CD14-positive monocyte (primary cell): ENCODE data around the gene MXRA8. TPM values are rescaled to one million over a fixed set of nuclear protein-coding genes. Genes with fewer than 3 reads are reported as not detected.

Experiments used
- DNase-seq, 3 donors: peaks; one replicate each; pipeline ENCODE4 v3.0.0-alpha.2; 2011 to 2022
- H2AFZ ChIP-seq: 2 replicates; pipeline ENCODE4 v1.6.0; 2012; ENCODE audit warnings: mild to moderate bottlenecking, low read depth, low read length, inconsistent platforms; ENCODE audit not compliant: insufficient read depth, poor library complexity, severe bottlenecking
- H3K27ac ChIP-seq, 2 donors: 1 replicate in 1 of 2; 2 replicates in 1 of 2; pipeline ENCODE4 v1.5.1; 2012 to 2013; ENCODE audit warnings: low read length in 2 of 2, control low read depth in 1 of 2, inconsistent platforms in 1 of 2, low read depth in 1 of 2, mild to moderate bottlenecking in 1 of 2
- H3K27me3 ChIP-seq, 2 donors: one replicate each; pipeline versions ENCODE4 v1.6.0 to v1.6.1; 2011 to 2013; ENCODE audit warnings: low read length in 2 of 2; ENCODE audit not compliant: control insufficient read depth in 2 of 2, insufficient read depth in 2 of 2
- H3K36me3 ChIP-seq, 2 donors: replicated peaks in 1 of 2; 1 replicate in 1 of 2; 2 replicates in 1 of 2; pipeline versions ENCODE4 v1.5.1 to v1.6.1; 2012 to 2013; ENCODE audit warnings: low read length in 2 of 2, control low read depth in 1 of 2, inconsistent platforms in 1 of 2, mild to moderate bottlenecking in 1 of 2; ENCODE audit not compliant: insufficient read depth in 2 of 2, control insufficient read depth in 1 of 2
- H3K4me1 ChIP-seq, 2 donors: 1 replicate in 1 of 2; 2 replicates in 1 of 2; pipeline versions ENCODE4 v1.5.1 to v1.6.1; 2012 to 2013; ENCODE audit warnings: low read length in 2 of 2, control low read depth in 1 of 2, inconsistent platforms in 1 of 2, mild to moderate bottlenecking in 1 of 2, moderate library complexity in 1 of 2; ENCODE audit not compliant: insufficient read depth in 2 of 2, control insufficient read depth in 1 of 2
- H3K4me2 ChIP-seq: replicated peaks from 2 replicates; pipeline ENCODE3; 2012; ENCODE audit warnings: low read length, moderate library complexity, mild to moderate bottlenecking; ENCODE audit not compliant: poor library complexity, severe bottlenecking; ENCODE audit errors: extremely low read depth
- H3K4me3 ChIP-seq, 3 experiments: fragments of 200-600 bp in 1 of 3; sonication (generic) in 1 of 3; replicated peaks in 1 of 3; 1 replicate in 2 of 3; 2 replicates in 1 of 3; pipeline ENCODE4 v1.5.1; 2011 to 2013; ENCODE audit warnings: low read length in 3 of 3, mild to moderate bottlenecking in 3 of 3, control low read depth in 2 of 3, low read depth in 2 of 3, inconsistent platforms in 1 of 3, moderate library complexity in 1 of 3
- H3K79me2 ChIP-seq: 2 replicates; pipeline ENCODE4 v1.6.0; 2012; ENCODE audit warnings: mild to moderate bottlenecking, control low read depth, inconsistent platforms, low read length, moderate library complexity; ENCODE audit not compliant: insufficient read depth
- H3K9ac ChIP-seq: 2 replicates; pipeline ENCODE4 v1.6.0; 2017; ENCODE audit warnings: low read length, mild to moderate bottlenecking; ENCODE audit not compliant: insufficient read depth, poor library complexity, severe bottlenecking
- H3K9me3 ChIP-seq, 2 donors: replicated peaks in 1 of 2; 1 replicate in 1 of 2; 2 replicates in 1 of 2; pipeline versions ENCODE4 v1.5.1 to v1.6.1; 2012 to 2013; ENCODE audit warnings: low read length in 2 of 2, control low read depth in 1 of 2; ENCODE audit not compliant: control insufficient read depth in 1 of 2, insufficient read depth in 1 of 2
- H4K20me1 ChIP-seq: 2 replicates; pipeline ENCODE4 v1.6.0; 2012; ENCODE audit warnings: mild to moderate bottlenecking, low read length, control low read depth, moderate library complexity; ENCODE audit not compliant: insufficient read depth
- H3K27ac Mint-ChIP-seq, 7 donors: one replicate each; pipeline ENCODE4 v1.8.0; 2020; ENCODE audit warnings: mild to moderate bottlenecking in 7 of 7, mixed read lengths in 7 of 7, moderate library complexity in 6 of 7, inconsistent platforms in 2 of 7
- H3K27me3 Mint-ChIP-seq, 3 donors: one replicate each; pipeline ENCODE4 v1.8.0; 2021 to 2022; ENCODE audit warnings: low read depth in 3 of 3, mild to moderate bottlenecking in 3 of 3, mixed read lengths in 3 of 3, moderate library complexity in 3 of 3, inconsistent platforms in 1 of 3
- H3K36me3 Mint-ChIP-seq, 2 donors: one replicate each; pipeline ENCODE4 v1.8.0; 2020; ENCODE audit warnings: mixed read lengths in 2 of 2, inconsistent platforms in 1 of 2, mild to moderate bottlenecking in 1 of 2
- H3K4me1 Mint-ChIP-seq: one replicate; pipeline ENCODE4 v1.8.0; 2020; ENCODE audit warnings: mild to moderate bottlenecking, mixed read lengths
- H3K4me3 Mint-ChIP-seq, 2 donors: one replicate each; pipeline ENCODE4 v1.8.0; 2020; ENCODE audit warnings: mild to moderate bottlenecking in 2 of 2, mixed read lengths in 2 of 2, moderate library complexity in 1 of 2
- H3K9me3 Mint-ChIP-seq, 7 donors: one replicate each; pipeline ENCODE4 v1.8.0; 2020 to 2022; ENCODE audit warnings: mixed read lengths in 7 of 7, mild to moderate bottlenecking in 6 of 7, moderate library complexity in 6 of 7, inconsistent platforms in 2 of 7
- WGBS: methylation state at CpG from one replicate; pipeline ENCODE4 v1.1.5; 2013; ENCODE audit warnings: missing lambda C conversion rate; ENCODE audit not compliant: insufficient coverage; 5-methylcytosine and 5-hydroxymethylcytosine counted together
- intact Hi-C, 2 donors: fragments of 100-400 bp; cut with micrococcal nuclease; formaldehyde crosslinking; loops; one replicate each; pipeline versions ENCODE4 v1.15.0 to v1.15.1; 2023
- polyA plus RNA-seq, 3 donors: library from polyadenylated mRNA; depleted of rRNA in 1 of 3; unstranded in 2 of 3; stranded (reverse) in 1 of 3; fragments of 300-500 nt in 2 of 3; fragments of >200 nt in 1 of 3; fragmentation: Illumina TruSeq in 2 of 3; gene quantifications; 1 replicate in 2 of 3; 2 replicates in 1 of 3; pipeline ENCODE4 v1.2.3, GENCODE V29; 2012 to 2021
- TF ChIP-seq, protein P1 (sequence below): fragments of 200-600 bp; IDR thresholded peaks from one replicate; pipeline ENCODE4 v1.8.0; 2022; ENCODE audit warnings: antibody characterized with exemption, mild to moderate bottlenecking

The MXRA8 gene
- polyA plus RNA-seq, 3 donors: not detected

DNA sequence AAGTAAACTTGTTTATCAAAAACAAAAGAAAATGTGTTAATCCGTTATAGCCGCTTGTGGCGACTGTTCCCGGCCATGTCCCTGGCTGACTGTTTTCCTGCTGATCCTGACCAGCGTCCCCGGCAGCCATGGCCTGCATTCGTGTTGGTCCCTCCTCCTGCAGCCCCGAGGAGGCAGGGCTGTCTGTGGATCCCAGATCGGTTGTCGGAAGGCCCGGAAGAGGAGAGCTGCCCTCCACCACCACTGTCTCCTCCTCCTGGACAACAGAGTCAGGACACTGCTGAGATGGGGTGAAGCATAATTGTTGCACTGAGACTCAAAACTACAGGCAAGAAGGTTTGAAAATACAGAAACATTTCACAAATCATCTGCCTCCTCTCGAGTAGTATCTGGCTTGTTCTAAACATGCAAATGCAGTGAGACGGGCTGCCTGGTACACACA is 3.6 kb upstream of the MXRA8 start:
- Mint-ChIP-seq H3K27ac (no peak overlapping the region), H3K36me3 (no peaks in the 10 kb centered on the region), H3K9me3 (peaks cover 0 to 5% (median 2%) of the 10 kb centered on the region in 7 donors), H3K27me3 (peaks cover 55 to 71% (median 58%) of the 10 kb centered on the region in 3 donors), H3K4me3 (peak overlapping the region in 1 of 2 donors; percentile 37), H3K4me1 (peaks cover 5% of the 10 kb centered on the region)
- Histone ChIP-seq H4K20me1 (no peaks in the 10 kb centered on the region), H3K4me3 (no peak overlapping the region), H3K79me2 (no peaks in the 10 kb centered on the region), H3K36me3 (no peaks in the 10 kb centered on the region), H3K4me1 (no peaks in the 10 kb centered on the region), H2AFZ (no peak overlapping the region), H3K4me2 (no peak overlapping the region), H3K27me3 (peaks cover 0 to 51% of the 10 kb centered on the region in 2 donors), H3K27ac (no peak overlapping the region), H3K9me3 (peaks cover 0 to 12% of the 10 kb centered on the region in 2 donors), H3K9ac (no peak overlapping the region)
- DNase-seq: no peak
- intact Hi-C loops: no loop called here
- TF ChIP-seq, protein P1, sequence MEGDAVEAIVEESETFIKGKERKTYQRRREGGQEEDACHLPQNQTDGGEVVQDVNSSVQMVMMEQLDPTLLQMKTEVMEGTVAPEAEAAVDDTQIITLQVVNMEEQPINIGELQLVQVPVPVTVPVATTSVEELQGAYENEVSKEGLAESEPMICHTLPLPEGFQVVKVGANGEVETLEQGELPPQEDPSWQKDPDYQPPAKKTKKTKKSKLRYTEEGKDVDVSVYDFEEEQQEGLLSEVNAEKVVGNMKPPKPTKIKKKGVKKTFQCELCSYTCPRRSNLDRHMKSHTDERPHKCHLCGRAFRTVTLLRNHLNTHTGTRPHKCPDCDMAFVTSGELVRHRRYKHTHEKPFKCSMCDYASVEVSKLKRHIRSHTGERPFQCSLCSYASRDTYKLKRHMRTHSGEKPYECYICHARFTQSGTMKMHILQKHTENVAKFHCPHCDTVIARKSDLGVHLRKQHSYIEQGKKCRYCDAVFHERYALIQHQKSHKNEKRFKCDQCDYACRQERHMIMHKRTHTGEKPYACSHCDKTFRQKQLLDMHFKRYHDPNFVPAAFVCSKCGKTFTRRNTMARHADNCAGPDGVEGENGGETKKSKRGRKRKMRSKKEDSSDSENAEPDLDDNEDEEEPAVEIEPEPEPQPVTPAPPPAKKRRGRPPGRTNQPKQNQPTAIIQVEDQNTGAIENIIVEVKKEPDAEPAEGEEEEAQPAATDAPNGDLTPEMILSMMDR: no peak
- WGBS: 32% methylated on average over 9 of the region's 13 CpGs

DNA sequence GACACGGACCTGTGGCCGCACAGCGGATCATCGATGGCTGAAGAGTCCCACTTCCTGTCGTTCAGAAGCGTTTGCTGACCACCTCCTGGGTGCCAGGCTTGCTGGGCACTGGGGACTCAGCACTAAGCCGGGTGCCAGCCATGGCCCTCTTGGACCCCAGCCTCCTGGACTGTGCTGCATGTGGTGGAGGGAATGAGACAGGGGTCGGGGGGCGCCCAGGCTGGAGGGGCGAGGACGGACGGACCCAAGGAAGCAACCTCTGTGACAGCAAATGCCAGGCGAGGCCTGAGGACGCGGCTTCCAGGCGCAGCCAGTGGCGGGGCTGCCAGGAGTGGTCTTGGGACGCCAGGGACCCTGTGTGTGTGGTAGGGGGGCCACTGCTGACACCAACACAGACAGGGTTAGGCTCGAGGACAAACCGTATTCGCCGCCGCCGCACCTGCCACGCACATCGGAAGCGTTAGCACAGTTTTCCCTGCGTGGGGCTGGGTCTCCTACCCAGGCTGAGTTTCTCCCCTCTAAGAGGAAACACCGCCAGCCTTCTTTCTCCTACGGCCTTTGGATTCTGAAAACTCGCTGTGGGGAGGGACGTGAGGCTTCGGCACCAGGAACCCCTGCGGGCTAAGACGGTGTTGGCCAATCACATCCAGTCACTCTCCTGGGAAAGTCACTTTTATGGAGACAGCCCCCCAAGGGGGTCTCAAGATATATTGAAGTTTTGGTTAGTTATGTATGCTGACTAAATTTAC is 3.1 kb upstream of the MXRA8 start:
- H3K27me3 ChIP-seq: peaks cover 0 to 56% of the 10 kb centered on the region in 2 donors
- Mint-ChIP-seq H3K4me1 (peaks cover 5% of the 10 kb centered on the region), H3K9me3 (peaks cover 0 to 5% (median 2%) of the 10 kb centered on the region in 7 donors), H3K27me3 (peaks cover 55 to 77% (median 58%) of the 10 kb centered on the region in 3 donors), H3K27ac (no peak overlapping the region), H3K4me3 (peak overlapping the region in 1 of 2 donors; percentile 54), H3K36me3 (no peaks in the 10 kb centered on the region)
- no peak overlapping the region for H3K9ac ChIP-seq
- WGBS: 75% methylated on average over 25 of the region's 35 CpGs
- H3K4me2 ChIP-seq: no peak overlapping the region
- H3K36me3 ChIP-seq: no peaks in the 10 kb centered on the region
- no peak overlapping the region for H2AFZ ChIP-seq
- no peaks in the 10 kb centered on the region for H3K4me1 ChIP-seq
- no peak for DNase-seq
- no peaks in the 10 kb centered on the region for H4K20me1 ChIP-seq
- H3K4me3 ChIP-seq: no peak overlapping the region
- H3K9me3 ChIP-seq: peaks cover 0 to 6% of the 10 kb centered on the region in 2 donors
- TF ChIP-seq, protein P1: no peak
- H3K27ac ChIP-seq: no peak overlapping the region
- intact Hi-C loops: no loop called here
- H3K79me2 ChIP-seq: no peaks in the 10 kb centered on the region
